GM12864 (cell line): ENCODE data around the gene ACOX1.

ENCODE experiments used
- DNase-seq: peaks from one replicate; pipeline ENCODE4 v3.0.0-alpha.2; 2011; ENCODE audit warnings: low read depth
- H3K4me3 ChIP-seq: 2 replicates; pipeline ENCODE4 v1.5.1; 2011; ENCODE audit warnings: mild to moderate bottlenecking, low read depth, low read length, control low read depth
- CTCF ChIP-seq: IDR thresholded peaks from 2 replicates; pipeline ENCODE4 v1.5.1; 2011; ENCODE audit warnings: low read depth, mild to moderate bottlenecking, moderate library complexity, low read length, control low read depth, inconsistent platforms; ENCODE audit errors: missing control alignments

The ACOX1 gene

GRCh38 chr17:75896415-75897159 lies 82.4 kb downstream of the ACOX1 start, which contains the start of gene TRIM65:
TSS of gene TRIM65 (minus strand) at chr17:75896951. CDS start at chr17:75896937, 14 bp downstream.
- TF ChIP-seq CTCF, result peak; percentile 37
- peak within 1 kb of the TSS; percentile 88 for H3K4me3 ChIP-seq
- peak; percentile 25 for DNase-seq

- peak; percentile 47 for TF ChIP-seq CTCF
- H3K4me3 ChIP-seq, result peak overlapping the region; percentile 88
- DNase-seq, result no peak
Observed at GRCh38 chr17:75895370-75896155, 83.4 kb downstream of the ACOX1 start.

- no peak for DNase-seq
- H3K4me3 ChIP-seq, result no peak overlapping the region
- no peak for TF ChIP-seq CTCF
Observed at GRCh38 chr17:75894049-75894733, 84.8 kb downstream of the ACOX1 start.

GRCh38 chr17:75893305-75894048 lies 85.5 kb downstream of the ACOX1 start:
- H3K4me3 ChIP-seq, result no peak overlapping the region
- no peak for DNase-seq
- no peak for TF ChIP-seq CTCF

GRCh38 chr17:75892556-75893224 lies 86.3 kb downstream of the ACOX1 start:
- TF ChIP-seq CTCF, result no peak

More at GRCh38 chr17:75892556-75893224, 86.3 kb downstream of the ACOX1 start:
- DNase-seq, result no peak
- no peak overlapping the region for H3K4me3 ChIP-seq
